C4-2B (cell line): ENCODE results near the gene RIC3.

Source experiments
- H3K27ac ChIP-seq: fragments of 450-650 bp; 2 replicates; pipeline ENCODE4 v1.5.1; 2017
- ZFX ChIP-seq: fragments of 450-650 bp; IDR thresholded peaks from 2 replicates; pipeline ENCODE4 v1.6.1; 2017
- TF ChIP-seq, protein P1 (sequence below): fragments of 450-650 bp; conservative IDR thresholded peaks from 2 replicates; pipeline ENCODE4 v1.5.1; 2017; ENCODE audit warnings: mild to moderate bottlenecking

RIC3 gene

DNA sequence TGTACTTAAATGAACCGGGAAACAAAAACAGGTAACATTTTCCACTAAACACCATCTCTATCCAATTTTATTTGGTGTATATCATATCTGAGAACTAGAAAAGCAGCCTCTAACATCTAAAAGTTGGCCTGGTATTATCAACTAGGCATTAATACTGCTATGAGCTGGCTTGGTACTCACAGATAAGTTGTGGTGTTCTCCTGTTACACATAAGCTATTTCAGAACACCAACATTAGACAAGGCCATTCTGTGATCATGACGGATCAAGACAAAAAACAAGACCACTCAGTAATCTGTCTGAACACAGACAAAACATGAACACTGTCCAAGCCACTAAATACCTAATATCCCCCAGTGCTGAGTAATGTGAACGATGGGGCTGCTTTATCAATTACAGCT, 11.9 kb downstream of the RIC3 start:
- H3K27ac ChIP-seq, result no peak overlapping the region
- no peak for TF ChIP-seq ZFX
- TF ChIP-seq, protein P1, sequence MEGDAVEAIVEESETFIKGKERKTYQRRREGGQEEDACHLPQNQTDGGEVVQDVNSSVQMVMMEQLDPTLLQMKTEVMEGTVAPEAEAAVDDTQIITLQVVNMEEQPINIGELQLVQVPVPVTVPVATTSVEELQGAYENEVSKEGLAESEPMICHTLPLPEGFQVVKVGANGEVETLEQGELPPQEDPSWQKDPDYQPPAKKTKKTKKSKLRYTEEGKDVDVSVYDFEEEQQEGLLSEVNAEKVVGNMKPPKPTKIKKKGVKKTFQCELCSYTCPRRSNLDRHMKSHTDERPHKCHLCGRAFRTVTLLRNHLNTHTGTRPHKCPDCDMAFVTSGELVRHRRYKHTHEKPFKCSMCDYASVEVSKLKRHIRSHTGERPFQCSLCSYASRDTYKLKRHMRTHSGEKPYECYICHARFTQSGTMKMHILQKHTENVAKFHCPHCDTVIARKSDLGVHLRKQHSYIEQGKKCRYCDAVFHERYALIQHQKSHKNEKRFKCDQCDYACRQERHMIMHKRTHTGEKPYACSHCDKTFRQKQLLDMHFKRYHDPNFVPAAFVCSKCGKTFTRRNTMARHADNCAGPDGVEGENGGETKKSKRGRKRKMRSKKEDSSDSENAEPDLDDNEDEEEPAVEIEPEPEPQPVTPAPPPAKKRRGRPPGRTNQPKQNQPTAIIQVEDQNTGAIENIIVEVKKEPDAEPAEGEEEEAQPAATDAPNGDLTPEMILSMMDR, result no peak

DNA sequence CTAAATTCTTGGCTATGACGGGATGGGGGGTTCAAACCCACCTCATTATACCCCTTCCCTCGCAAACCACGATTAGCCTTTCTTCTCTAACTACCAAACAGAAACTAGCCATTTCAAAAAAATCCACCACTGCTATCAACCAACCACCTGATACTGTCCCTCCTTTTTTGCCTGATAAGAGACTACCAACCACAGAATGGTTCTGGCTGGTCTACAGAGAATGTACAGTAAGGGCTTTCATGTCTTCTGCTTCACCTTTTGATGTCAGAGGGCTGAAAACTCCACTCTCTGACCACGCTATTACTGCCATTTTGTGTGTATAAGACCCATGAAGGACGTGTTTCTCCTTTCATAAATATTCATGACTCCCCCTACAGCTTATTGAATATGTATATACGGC, 19.1 kb downstream of the RIC3 start:
- no peak overlapping the region for H3K27ac ChIP-seq
- TF ChIP-seq, protein P1, result no peak
- TF ChIP-seq ZFX, result no peak

DNA sequence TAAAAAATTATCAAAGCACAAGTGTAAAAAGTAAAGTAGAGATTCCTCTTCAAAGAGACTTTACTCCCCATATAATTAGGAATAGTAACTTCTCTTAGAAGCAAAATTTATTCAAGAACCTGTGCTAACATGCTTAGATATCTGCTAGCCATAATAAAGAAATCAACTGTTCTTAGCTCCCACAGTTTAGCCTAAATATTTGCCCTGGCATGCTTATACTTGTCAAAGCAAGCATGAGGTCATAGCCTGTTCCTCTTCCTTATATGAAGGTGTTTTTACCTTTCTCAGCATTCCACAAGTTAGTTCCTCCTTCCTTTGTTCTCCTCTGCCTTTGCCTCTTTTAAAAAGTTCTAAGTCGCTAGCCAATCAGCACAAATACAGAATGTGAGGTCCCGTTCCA, 30.3 kb downstream of the RIC3 start:
- peak overlapping the region; percentile 21; the same call in 1 of the 2 replicates for H3K27ac ChIP-seq
- no peak for TF ChIP-seq ZFX
- TF ChIP-seq, protein P1, result no peak

DNA sequence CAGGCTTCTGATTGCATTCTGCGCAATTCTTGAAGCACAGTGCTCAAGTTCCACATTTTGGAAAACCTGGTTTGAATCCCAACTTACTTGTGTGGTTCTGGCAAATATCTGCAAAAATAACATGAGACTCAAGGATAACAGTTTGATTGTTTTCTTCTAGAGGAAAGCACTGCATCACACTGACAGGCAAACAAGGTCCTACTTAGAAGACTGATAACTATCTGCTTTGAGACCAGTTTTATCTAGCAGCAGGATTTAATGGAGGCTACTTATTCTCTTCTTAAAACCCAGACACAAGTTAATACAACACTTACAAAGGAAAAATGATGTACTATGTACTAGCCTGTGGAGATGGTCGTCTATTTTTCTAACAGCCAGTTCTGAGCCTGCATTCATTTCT, 41.4 kb downstream of the RIC3 start:
- no peak overlapping the region for H3K27ac ChIP-seq
- TF ChIP-seq, protein P1, result no peak
- no peak for TF ChIP-seq ZFX

DNA sequence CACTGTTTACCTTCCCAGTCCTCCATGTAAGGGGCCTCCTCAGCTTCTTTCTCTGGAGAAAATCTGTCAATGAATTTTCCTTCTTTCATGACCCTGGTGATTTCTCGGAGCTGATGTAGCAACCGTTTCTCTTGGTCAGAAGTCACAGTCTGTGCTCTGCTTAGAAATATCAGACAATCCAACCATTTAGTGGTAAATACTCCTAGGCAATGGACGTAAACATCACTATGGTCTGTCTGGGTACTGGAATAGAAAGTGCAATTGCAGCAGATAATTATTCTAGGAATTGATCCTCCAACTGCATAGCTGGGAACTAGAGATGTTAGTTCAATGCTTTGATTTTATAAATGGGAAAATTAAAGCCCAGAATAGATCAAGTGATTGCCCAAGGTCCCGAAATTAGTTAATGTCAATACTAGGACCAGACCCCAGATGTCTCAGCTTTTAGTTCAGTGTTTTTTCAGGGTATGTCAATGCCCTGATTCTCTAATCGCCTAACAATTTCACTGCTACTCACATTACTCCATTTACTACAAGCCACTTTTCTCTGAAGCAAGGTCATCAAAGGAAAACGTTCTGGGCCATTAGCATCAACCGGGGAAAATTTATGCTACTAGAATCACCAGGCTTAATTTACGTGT, 42.1 kb downstream of the RIC3 start:
- no peak for TF ChIP-seq ZFX
- TF ChIP-seq, protein P1, result no peak
- H3K27ac ChIP-seq, result no peak overlapping the region

DNA sequence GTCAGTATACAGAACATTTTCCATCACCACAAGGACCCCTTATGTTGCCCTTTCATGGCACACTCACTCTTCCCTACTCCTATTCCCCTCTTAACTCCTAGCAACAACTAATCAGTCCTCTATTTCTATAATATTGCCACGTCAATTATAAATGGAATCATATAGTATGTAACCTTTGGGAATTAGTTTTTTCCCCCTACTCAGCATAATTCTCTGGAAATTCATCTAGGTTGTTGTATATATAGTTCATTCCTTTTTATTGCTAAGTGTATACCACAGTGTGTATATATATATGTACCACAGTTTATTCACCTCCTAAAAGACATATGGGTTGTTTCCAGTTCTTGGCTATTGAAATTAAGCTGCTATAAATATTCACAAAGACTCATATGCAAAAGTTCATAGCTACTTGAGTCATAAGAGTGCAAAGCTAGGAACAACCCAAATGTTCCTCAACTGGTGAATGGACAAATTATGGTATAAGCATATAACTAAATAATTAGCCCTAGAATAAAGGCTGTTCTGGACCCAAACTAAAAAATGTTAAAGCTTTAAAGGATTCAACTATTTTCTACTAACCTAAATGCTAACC, 46.6 kb downstream of the RIC3 start:
- no peak overlapping the region for H3K27ac ChIP-seq
- TF ChIP-seq ZFX, result no peak
- TF ChIP-seq, protein P1, result no peak

DNA sequence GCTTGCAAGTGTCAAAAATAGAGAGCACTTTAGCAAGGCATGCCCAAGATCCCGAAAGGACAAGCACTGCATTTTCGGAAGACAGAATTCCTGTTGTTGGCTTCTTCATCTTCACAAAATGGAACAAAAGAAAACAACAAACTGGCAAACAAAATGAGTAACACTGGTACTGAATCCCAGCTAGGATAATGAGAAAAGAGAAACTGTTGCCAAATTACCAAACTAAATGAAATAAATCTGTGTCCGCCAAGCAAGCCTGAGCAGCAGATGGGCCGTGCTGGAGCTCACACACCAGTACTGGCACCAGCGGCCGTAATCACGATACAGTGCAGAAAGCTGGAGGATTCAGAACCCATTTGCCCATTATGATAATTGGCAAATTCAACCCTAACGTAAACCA, 57.2 kb downstream of the RIC3 start:
- TF ChIP-seq, protein P1, result no peak
- no peak for TF ChIP-seq ZFX
- H3K27ac ChIP-seq, result no peak overlapping the region
